Thyroid gland (tissue), 4 donors: Measurements from ENCODE around the gene FRAS1. TPM values are rescaled to one million over a fixed set of nuclear protein-coding genes. Genes with fewer than 3 reads are reported as not detected.

Experiments
- DNase-seq, 2 donors: peaks; one replicate each; pipeline ENCODE4 v3.0.0-alpha.2; 2019
- H3K27ac ChIP-seq, 3 donors: fragments of 200-600 bp; sonication (generic); 1 replicate in 2 of 3; 2 replicates in 1 of 3; pipeline ENCODE4 v1.5.1; 2016 to 2019; ENCODE audit warnings: mild to moderate bottlenecking in 1 of 3, moderate library complexity in 1 of 3
- H3K27me3 ChIP-seq: fragments of 200-600 bp; sonication (generic); one replicate; pipeline ENCODE4 v1.5.1; 2019
- H3K36me3 ChIP-seq, 2 donors: fragments of 200-600 bp; sonication (generic); one replicate each; pipeline ENCODE4 v1.5.1; 2016 to 2019
- H3K4me1 ChIP-seq, 2 donors: fragments of 200-600 bp; sonication (generic); one replicate each; pipeline ENCODE4 v1.5.1; 2017 to 2019
- H3K4me3 ChIP-seq, 3 donors: fragments of 200-600 bp; sonication (generic); replicated peaks in 1 of 3; 1 replicate in 2 of 3; 2 replicates in 1 of 3; pipeline ENCODE4 v1.5.1; 2016; ENCODE audit warnings: mild to moderate bottlenecking in 1 of 3
- H3K9me3 ChIP-seq: fragments of 200-600 bp; sonication (generic); one replicate; pipeline ENCODE4 v1.5.1; 2017
- POLR2A ChIP-seq, 2 donors: fragments of 450-650 bp; IDR thresholded peaks; one replicate each; pipeline ENCODE4 v1.6.1; 2017; ENCODE audit warnings: antibody characterized with exemption in 2 of 2, mild to moderate bottlenecking in 2 of 2, moderate library complexity in 1 of 2
- WGBS, 2 donors: methylation state at CpG; one replicate each; pipeline ENCODE4 v1.1.5; 2017; 5-methylcytosine and 5-hydroxymethylcytosine counted together
- intact Hi-C: fragments of 100-400 bp; cut with DNase I; formaldehyde crosslinking; loops from one replicate; pipeline ENCODE4 v1.15.1; 2023
- total RNA-seq, 4 donors: library from RNA; depleted of rRNA; stranded (reverse); fragments of >200 nt; gene quantifications; one replicate each; pipeline ENCODE4 v1.2.3, GENCODE V29; 2016
- TF ChIP-seq, protein P1 (sequence below), 6 experiments: fragments of 200-600 bp in 3 of 6; fragments of 450-650 bp in 3 of 6; sonication (generic) in 3 of 6; IDR thresholded peaks; one replicate each; pipeline ENCODE4 v1.5.1; 2016 to 2019; ENCODE audit warnings: antibody characterized with exemption in 6 of 6, mild to moderate bottlenecking in 2 of 6, inconsistent platforms in 1 of 6, moderate library complexity in 1 of 6

FRAS1 gene
- total RNA-seq, 4 donors from 2014 or later, result 25.4 to 42.3 (median 31.7) TPM

DNA sequence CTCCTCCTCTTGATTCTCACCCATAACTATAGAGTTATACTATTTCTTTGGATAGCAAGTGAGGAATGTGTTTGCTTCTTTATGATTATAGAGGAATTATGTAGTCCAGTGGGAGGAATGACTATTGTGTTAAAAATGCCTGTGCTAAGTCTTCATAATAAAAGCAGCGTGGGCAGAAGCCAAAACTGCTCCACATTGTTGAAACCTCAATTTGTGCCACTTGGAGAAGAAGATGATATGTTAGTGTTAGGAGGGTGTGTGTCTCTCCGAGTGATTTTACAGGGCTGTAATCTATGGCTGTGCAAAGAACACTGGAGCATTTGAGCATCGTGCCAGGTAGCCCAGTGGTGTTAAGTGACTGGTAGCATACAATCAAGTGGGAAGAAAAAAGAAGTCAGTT, 74.3 kb downstream of the FRAS1 start:
- Histone ChIP-seq H3K27ac (no peak overlapping the region), H3K4me3 (no peak overlapping the region), H3K36me3 (no peaks in the 10 kb centered on the region), H3K9me3 (no peaks in the 10 kb centered on the region), H3K27me3 (no peaks in the 10 kb centered on the region), H3K4me1 (peaks cover 9 to 17% of the 10 kb centered on the region in 2 donors)
- intact Hi-C loops, result no loop called here
- no peak for TF ChIP-seq POLR2A (IDR thresholded peaks at IDR 0.05)
- TF ChIP-seq, protein P1, sequence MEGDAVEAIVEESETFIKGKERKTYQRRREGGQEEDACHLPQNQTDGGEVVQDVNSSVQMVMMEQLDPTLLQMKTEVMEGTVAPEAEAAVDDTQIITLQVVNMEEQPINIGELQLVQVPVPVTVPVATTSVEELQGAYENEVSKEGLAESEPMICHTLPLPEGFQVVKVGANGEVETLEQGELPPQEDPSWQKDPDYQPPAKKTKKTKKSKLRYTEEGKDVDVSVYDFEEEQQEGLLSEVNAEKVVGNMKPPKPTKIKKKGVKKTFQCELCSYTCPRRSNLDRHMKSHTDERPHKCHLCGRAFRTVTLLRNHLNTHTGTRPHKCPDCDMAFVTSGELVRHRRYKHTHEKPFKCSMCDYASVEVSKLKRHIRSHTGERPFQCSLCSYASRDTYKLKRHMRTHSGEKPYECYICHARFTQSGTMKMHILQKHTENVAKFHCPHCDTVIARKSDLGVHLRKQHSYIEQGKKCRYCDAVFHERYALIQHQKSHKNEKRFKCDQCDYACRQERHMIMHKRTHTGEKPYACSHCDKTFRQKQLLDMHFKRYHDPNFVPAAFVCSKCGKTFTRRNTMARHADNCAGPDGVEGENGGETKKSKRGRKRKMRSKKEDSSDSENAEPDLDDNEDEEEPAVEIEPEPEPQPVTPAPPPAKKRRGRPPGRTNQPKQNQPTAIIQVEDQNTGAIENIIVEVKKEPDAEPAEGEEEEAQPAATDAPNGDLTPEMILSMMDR (IDR thresholded peaks at IDR 0.05), result no peak
- WGBS, 2 donors, result 18 to 31% methylated on average over 3 of the region's 3 CpGs
- DNase-seq, result no peak

DNA sequence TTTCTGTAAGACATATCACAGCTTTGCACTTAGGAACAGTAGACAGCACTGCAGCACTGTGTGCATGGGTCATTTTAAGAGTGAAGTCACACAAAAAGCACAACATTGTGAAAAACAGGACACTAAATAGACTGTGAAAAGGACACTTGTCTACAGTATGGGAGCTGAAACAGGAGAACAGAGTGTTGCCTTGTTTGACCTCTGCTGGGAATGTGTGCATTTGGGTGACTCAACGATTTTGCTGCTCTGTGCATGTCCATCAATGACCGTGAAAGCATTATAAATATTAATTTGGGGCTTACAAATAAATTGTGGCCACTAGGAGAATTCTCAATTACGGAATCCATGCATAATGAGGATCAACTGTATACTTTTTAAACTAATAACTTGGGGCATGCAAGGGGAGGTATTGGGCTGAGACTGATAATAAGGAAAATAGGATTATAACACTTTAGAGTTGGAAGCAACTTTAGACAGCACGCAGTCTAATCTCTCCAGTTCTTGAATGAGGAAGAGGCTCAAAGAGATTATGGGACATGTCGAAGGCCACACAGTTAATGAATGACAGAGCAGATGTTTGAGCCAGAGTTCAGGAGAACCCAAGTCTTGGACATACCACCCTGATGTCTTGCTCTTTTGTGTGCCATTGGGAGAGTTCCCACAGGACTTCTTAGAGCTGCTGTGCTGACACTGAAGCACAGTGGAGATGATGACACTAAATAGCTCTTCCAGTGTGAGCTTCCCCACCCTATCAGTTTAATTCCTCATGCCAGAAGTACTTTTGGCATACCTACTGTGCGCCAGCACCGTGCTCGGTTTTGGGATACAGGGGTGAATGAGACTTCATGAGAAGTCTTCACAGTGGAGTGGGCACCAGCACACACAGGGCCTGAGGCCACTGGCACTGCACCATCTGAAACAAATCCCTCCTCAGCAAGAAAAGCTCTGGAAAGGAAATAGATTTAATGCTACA, 79.3 kb downstream of the FRAS1 start:
- Histone ChIP-seq H3K4me3 (no peak overlapping the region), H3K9me3 (no peaks in the 10 kb centered on the region), H3K4me1 (peaks cover 7 to 12% of the 10 kb centered on the region in 2 donors), H3K27me3 (no peaks in the 10 kb centered on the region), H3K36me3 (no peaks in the 10 kb centered on the region), H3K27ac (no peak overlapping the region)
- DNase-seq, result no peak
- no peak for TF ChIP-seq POLR2A (IDR thresholded peaks at IDR 0.05)
- TF ChIP-seq, protein P1 (IDR thresholded peaks at IDR 0.05), result no peak
- intact Hi-C loops, result no loop called here
- 85 to 93% methylated on average over 8 of the region's 8 CpGs for WGBS, 2 donors

DNA sequence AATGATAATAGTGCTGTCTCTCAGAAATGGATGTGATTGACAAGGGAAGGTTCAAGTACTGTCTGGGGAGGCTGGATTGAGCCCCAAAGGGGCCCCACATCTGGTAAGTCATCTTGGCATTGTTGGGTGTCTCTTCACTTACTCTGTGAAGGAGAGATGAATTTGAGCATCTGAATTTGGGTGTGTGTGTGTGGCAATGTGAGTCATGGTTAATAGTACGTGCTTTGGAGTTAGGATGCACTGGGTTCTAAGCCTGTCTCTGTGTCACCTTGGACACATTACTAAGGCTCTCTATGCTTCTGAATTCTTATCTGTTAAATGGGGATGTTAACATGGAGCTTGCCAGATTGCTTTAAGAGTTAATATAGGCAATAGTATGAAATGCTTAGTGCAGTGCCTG, 80.4 kb downstream of the FRAS1 start:
- TF ChIP-seq POLR2A (IDR thresholded peaks at IDR 0.05), result no peak
- no peak for DNase-seq
- 83 to 89% methylated on average over 1 of the region's 1 CpG for WGBS, 2 donors
- Histone ChIP-seq H3K9me3 (no peaks in the 10 kb centered on the region), H3K36me3 (no peaks in the 10 kb centered on the region), H3K4me1 (peaks cover 0 to under 1% of the 10 kb centered on the region in 2 donors), H3K27me3 (no peaks in the 10 kb centered on the region), H3K4me3 (no peak overlapping the region), H3K27ac (no peak overlapping the region)
- intact Hi-C loops, result no loop called here

DNA sequence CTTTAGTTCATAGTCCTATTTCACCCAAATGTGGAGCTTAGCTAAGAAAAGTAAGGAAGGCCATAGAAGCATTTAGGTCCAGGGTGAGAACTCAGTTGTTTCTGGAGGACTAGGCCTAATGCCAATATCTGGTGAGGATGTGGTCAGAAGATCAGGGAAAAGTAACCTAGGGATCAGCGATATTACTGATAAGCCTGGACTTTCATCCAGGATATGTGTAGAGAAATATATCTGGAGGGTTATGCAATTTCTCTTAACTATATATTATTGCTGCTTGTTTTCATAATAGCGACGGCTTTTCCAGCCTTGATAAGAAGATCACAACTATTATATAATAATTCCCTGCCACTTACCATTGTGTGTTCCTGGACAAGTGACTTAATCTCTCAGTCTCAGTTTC, 81.1 kb downstream of the FRAS1 start:
- intact Hi-C loops, result no loop called here
- WGBS, 2 donors, result 87 to 88% methylated on average over 3 of the region's 3 CpGs
- TF ChIP-seq POLR2A (IDR thresholded peaks at IDR 0.05), result no peak
- TF ChIP-seq, protein P1 (IDR thresholded peaks at IDR 0.05), result no peak
- H3K4me3 ChIP-seq, result no peak overlapping the region
- H3K4me1 ChIP-seq, result no peaks in the 10 kb centered on the region
- H3K27ac ChIP-seq, result no peak overlapping the region
- no peaks in the 10 kb centered on the region for H3K9me3 ChIP-seq
- no peaks in the 10 kb centered on the region for H3K36me3 ChIP-seq
- no peaks in the 10 kb centered on the region for H3K27me3 ChIP-seq
- no peak for DNase-seq

DNA sequence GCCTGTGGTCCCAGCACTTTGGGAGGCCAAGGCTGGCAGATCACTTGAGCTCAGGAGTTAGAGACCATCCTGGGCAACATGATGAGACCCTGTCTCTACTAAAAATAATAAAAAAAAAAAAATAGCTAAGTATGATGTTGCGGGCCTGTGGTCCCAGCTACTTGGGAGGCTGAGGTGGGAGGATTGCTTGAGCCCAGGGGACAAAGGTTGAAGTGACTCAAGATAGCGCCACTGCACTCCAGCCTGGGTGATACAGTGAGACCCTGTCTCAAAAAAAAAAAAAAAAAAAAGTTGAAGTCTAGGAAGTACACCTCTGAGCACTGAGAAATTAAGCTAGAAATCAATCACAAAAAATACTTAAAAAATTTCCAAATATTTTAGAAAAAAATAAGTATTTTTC, 86.5 kb downstream of the FRAS1 start:
- intact Hi-C loops, result no loop called here
- H3K4me3 ChIP-seq, result no peak overlapping the region
- TF ChIP-seq POLR2A (IDR thresholded peaks at IDR 0.05), result no peak
- TF ChIP-seq, protein P1 (IDR thresholded peaks at IDR 0.05), result no peak
- 99 to 100% methylated on average over 2 of the region's 2 CpGs for WGBS, 2 donors
- no peaks in the 10 kb centered on the region for H3K36me3 ChIP-seq
- H3K9me3 ChIP-seq, result no peaks in the 10 kb centered on the region
- no peak for DNase-seq
- H3K4me1 ChIP-seq, result no peaks in the 10 kb centered on the region
- H3K27me3 ChIP-seq, result no peaks in the 10 kb centered on the region
- no peak overlapping the region for H3K27ac ChIP-seq
